Cortex of kidney (tissue), 1 donor: ENCODE data around the gene GALNT2.

ENCODE experiments used
- DNase-seq: peaks from one replicate; lab custom pipeline; 2025; lab: John Stamatoyannopoulos, UW

The GALNT2 gene

DNA sequence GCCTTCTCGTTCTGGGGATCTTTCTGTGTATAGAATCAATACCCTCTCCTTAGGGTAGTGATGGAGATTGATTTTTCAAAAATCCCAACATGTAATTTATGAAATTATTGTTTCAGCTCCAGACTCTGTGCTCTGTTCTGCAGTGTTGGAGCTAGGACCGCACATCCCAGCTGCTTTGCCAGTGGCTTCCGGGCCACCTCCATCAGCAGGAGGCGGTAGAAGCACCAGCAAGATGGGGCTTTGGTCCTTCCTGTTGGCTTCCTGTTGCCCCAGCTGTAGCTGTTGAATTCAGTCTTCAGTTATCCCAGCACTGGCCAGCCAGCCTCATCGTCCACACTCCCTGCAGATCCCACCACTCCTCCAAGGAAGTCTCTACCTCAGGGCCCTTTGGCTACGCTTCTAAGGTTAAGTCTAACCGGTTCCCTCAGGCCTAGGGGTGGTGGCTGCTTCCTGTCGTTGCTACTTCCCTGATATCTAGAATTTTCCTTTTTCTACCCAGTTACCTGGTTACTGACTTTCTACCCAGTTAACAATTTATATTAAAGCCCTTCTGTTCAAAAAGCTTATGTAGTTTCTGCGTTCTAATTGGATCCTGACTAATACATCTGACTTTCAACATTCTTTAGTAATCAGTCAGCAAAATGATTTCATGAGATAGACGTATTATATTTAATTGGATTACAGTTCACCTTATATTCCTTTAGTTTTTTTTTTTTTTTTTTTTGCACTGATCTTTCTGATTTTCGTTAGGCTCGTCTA lies 24.6 kb downstream of the GALNT2 start:
- DNase-seq = no peak

DNA sequence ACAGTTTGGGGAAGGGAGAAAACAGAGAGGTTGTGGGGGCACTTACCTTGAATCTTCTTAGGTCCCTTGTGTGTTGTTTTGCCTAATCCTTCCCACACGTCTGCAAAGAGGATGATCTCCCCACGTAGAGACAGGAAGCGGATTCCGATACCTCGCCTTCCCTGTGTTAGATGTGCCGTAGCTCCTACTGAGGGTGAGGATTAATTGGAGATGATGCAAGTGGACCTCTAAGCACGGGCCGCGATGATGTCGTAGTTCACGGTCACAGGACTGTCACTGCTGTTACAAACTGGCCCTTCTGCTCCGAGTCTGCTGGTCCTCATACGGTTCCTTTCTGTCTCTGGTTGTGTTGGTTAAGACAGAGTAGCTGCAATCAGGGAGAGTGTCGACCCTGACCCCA lies 27.7 kb downstream of the GALNT2 start:
- DNase-seq = no peak

DNA sequence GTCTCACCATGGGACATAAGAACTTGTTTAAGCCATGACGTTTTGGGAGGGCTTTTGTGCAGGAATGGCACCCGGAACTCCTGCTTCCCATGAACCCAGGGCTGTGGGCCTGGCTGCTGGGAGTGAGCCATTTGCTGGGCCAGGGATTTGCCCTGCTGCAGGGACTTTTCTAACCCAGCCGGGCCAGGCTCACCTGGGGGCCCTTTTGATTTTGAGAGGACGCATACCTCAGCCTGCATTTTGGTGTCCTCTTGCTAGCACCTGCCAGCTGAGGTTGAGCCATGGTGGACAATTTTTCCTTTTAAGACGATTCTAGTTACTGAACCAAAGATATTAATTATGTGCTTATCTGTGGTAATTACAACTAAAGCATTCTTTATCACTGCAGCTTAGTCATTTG lies 28.9 kb downstream of the GALNT2 start:
- no peak for DNase-seq

DNA sequence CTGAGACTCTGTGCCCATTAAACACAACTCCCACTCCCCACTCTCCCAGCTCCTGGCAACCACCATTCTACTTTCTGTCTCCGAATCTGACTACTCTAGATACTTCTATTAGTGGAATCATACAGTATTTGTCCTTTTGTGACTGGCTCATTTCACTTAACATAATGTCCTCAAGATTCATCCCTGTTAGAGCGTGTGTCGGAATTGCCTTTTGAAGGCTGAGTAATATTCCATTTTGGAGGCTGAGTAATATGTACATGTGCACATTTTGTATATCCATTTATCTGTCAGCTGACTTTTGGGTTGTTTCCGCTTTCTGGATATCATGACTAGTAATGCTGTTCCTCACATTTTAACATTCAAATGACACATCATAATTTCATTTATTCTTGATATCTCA lies 30.3 kb downstream of the GALNT2 start:
- no peak for DNase-seq

DNA sequence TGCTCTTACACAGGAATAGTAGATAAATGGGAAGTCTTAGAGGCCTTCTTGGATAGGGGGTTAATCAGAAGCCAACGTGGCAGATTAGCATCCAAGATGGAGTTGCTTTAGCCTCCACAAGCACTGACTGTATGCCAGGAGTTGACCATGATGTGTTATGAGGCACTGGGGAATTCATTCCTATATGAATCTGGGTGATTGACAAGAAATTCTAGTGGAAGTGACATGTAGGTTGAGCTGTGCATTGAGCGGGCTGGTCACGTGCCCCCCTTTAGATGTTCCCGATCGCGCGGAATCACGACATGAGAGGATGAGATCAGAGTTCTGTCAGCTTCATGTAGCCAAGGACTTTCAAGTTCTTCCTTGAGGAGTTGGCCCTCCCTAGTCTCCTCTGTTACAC lies 31.7 kb downstream of the GALNT2 start:
- no peak for DNase-seq

DNA sequence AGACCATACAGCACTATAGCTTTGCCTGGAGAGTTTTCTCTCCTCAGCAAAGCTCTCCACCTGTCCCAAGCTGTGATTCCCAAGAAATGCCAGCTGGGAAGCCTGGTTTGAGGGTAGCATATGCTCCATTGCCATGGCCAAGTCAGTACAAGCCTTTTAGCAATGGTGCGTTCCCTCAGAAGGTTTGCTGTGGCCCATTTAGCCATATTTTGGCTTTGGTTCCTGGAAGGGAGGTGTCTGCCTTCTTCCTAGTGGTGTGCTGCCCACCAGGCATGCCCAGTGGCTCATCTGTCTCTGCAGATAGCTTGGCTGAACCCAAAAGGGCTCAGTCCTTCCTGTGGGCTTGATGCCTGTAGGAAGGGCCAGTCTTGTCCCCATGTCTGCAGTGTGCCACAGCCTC lies 32.4 kb downstream of the GALNT2 start:
- DNase-seq = no peak

DNA sequence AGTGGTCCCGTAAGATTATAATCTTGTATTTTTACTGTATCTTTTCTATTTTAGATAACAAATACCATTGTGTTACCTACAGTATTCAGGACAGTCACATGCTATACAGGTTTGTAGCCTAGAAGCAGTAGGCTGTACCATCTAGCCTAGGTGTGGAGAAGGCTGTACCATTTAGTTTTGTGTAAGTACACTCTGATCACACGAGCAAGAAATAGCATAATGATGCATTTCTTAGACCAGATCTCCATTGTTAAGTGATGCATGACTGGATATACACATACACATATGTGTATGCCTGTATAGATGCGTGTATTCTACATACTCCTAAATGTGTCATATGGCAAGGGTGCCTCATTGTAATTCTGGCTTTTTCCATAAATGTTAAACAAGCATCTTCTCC lies 33.9 kb downstream of the GALNT2 start:
- no peak for DNase-seq

DNA sequence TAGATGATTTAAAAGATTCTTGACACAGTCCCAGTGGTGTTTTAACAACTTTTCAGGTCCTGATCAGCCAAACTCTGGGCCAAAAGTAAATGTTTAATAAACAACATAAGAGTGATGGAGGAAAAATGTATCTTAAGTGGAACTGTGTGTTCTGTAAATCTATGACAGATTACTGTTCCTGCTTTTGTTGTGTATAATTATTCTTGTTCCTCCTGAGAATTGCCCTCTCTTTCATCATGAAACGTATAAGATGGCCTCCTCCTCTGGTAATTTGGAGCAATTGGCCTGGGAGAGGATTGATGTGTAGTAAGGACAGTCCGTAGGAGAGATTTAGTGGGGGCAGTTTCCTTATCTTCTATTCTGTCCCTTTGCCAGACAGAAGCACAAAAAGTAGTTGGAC lies 34.5 kb downstream of the GALNT2 start:
- DNase-seq = no peak

DNA sequence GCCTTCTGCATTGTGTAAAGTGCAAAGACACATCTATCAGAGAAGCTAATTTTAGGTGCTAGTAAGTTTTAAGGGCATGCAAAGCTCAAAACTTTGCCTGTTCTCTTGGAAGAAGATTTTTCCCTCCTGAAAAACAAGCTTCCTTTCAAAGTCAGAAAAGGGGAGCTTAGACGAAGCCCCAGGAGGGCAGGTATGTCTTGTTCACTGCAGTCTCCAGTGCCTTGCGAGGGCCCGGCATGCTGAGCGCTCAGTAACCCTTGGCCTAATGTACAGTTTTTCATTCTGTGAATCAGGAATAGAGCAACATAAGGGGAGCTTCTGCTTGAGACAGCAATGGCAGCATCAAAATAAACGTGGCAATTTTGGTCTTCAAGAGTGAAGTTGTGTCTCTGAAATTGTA lies 35.0 kb downstream of the GALNT2 start:
- DNase-seq = no peak

DNA sequence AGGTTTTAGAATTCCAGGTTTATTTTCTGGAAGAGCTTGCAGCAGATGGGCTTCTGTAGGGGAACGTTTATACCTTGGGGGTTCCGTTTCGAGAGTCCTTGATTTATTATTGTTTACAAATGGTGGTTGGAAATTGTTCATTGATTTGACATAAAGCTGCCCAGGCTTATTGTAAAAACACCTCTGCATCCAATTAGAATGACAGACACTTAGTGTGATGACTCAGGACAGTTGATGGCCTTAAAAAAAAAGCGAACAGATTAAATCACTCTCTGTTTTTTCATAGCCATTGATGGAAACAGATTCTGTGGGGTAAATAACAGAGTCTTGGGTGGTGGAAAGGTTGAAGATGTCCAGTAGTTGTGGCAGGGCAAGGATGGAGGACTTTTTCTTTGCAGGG lies 35.4 kb downstream of the GALNT2 start:
- no peak for DNase-seq

DNA sequence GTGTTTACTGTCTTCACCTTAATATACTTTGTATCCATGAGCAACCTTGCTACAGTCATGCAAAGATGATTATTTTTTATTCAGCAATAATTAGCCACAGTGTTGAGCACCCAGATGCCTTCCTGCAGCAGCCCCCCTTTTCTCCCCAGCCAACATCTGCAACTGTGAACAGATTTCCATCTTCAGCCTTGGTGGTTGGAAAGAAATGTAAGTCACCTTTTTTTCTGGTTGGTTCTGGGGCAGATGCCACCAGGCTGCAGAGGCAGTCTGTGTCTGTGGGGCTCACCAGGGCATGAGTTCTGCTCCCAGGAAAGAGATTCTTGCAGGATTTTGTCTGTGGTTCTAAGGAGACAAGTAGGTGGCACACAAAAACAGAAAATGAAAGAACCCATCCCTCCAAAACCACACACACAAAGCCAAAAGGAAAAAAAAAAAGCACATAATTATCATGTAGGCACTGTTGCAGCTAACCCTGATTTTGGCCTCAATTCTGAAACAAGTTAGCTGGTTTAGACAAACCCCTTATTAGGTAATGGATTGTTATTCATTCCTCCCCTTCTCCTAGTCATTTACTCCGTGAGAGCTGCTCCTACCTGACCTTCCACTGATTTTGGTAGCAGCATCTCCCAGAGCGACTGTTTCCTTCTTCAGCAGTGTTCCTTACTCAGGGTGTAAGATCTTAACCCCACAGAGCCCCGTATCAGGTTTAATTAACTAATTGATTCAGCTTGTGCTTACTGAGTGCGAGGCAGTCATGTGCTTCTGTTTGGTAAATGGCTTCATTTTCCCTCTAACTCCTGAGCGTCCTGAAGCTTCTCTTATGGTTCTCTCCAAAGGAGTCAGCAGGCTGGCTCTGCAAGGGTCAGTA lies 36.5 kb downstream of the GALNT2 start:
- no peak for DNase-seq

DNA sequence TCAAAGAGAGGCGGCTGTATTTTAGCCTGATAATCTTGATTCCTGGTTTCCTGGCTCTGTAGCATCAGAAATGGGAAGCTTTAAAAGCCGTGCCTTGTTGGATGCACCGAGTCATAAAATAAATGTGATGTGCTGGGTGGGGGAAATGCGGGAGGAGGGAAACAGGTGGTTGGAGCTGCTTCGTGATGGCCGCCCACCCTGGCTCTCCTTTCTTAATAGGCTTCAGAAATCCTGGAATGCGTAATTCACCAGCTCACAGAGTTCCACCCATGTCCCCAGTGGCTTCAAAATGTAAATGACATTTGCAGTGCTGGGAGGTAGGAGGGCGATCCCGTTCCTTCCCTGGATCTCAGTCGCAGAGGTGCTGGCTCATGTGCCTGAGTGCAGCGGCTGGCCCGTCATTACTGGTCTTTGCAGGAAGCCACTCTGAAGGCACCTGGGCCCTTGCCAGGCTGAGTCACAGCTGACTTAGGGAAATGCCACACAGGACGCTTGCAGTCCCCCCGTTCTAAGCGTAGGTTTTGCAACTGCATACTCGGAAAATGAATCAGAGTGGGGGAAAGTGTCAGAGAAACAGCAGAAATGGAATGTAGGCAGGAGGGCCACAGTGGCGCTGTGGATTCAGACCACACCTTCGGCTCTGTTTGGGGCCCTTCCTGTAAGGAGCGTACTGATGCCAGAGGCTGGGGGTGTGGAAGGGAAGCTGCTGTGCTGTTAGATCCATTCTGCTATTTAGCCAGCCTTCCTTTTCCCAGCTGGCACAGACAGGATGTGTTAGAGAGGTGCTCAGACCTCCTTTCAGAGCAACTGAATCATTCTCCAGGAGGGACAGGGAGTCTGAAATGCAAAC lies 37.6 kb downstream of the GALNT2 start:
- no peak for DNase-seq

DNA sequence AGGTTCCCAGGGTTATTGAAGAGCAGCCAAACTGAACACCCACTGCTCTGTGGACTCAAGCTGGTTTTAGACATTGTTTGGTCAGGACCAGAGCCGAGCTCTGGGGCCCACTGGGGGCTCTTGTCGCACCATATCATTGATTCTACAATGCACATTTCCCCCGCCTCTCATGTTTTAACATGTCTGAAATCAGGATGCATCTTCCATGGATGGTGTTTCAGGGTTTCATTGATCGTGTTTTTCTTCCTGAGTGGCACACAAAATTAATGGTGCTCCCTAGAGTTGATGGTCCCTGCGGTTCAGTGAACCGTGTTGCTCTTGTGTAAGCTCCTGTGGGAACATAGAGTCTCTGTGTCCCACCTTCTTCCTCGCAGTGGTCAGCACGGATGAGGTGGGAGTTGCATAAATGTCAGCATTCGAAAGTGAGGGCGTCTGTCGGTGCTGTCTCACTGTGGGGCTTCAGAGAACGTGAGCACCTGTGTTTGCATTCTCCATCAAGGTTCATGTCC lies 38.3 kb downstream of the GALNT2 start:
- DNase-seq = no peak

DNA sequence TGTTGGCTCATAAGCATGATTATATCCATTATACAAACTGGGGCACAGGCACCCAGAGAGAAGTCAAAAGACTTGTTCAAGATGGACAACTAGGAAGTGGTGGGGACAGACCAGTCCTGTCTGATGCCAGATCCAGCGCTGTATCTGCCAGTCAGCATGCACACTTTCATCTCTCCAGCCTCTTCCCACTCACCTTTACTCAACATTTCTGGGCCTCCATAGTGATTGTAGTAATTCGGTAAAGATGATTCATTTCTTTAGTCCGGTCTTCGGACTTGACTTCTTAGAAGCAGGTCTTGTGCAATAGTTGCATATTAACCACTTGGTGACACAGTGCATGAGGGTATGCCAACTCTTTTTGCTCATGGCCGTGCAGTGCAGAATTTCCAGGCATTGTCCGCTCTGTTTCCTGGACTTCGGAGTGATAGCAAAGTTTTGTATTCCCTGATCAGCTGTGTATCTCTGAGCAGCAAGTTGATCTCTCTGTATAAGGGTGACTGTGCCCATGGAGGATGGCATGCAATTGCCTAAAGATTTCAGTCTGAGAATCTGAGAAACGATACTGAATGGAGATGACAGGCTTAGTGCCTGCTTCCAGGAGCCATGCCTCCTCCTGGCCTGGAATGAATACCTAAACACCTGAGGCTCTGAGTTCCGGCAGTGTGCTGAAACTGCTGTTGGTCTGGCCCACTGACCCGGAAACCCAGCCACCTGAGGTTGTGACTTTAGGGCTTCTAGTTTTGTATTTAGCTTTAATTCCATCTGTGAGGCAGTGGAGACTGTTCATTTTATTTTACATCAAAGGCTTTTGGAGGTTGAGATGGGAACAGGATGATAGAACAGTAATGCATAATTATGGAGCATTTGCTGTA lies 39.0 kb downstream of the GALNT2 start:
- no peak for DNase-seq

DNA sequence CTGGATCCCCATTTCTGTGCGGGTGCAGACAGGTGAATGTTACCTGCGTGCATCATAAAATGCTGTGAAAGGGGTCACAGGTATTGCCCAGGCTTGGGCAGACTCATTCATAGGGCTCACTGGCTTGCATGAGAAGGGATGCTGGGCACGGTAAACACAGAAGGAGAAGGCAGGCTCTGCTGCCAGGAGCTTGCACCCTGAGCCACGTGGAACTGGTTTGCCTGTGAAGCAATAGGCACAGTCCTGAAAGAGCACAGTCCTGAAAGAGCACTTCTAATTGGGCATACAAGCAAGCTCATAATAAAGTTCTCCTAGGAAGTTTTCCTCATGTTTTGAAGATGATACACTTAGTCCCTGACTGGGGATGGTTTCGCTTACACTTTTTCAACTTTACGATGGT lies 40.9 kb downstream of the GALNT2 start:
- no peak for DNase-seq

DNA sequence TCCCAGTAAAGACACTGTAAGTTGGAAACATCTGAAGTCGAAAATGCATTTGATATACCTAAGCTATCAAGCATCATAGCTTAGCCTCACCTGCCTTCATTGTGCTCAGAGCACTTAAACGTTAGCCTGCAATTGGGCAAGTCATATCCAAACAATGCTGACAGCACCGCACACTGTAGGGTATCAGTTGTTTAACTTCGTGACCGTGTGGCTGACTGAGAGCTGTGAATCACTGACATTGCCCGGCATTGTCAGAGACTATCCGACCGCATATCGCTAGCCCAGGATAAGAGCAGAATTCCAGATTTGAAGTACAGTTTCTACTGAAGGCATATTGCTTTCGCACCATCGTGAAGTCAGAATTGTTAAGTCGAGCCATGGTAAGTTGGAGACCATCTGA lies 41.5 kb downstream of the GALNT2 start:
- no peak for DNase-seq

DNA sequence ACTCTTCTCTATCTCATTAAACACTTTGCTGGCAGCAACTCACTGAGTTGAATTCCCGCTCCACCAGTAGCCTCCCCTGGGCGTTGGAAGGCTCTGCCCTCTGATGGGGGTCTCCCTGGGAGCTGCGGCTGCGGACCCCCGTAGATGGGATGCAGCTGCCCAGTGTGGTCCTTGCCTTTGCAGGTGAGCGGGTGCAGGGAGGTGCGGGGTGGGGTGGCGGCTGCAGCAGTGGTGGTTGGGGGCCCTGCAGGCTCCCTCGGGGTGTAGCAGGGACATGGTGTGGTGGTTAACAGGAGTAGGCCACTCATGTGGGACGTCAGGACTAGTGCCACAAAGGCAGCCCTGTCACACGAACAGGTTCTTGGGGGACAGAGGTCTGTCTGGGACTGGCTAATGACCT lies 42.0 kb downstream of the GALNT2 start:
- DNase-seq = no peak

DNA sequence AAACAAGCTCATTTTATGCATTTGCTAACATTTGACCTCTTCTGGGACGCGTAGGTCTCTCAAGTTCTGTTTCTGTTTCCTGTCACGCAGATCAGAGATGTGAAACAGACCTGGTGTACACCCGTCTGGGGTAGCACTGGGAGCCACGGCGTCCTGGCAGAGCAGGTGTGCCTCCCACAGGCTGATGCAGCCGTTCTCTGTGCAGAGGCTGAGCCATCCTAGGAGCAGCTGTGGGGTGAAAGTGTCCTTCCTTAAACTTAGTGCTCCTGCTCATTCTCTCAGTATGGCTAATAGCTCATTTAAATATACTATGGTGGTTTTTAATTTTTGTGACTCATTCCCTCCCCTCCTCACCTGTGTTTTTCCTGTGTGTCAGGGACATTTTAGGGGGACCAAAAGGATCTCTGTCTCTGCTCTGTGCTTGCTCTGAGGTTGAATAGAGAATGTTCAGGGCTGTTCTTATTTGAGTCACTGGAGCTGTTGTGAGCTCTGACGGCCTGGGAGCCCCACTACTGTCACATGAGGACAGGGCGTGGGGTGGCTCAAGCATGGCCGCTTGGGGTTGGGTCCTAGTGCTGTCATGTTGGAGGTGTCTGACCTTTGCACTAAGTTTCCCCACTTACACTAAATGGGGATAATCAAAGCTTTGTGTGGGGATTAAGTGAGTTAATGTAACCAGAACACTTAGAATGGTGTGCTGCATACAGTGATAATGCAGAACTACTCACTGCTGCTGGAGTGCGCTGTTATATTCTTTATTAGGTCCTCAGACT lies 43.0 kb downstream of the GALNT2 start:
- no peak for DNase-seq

DNA sequence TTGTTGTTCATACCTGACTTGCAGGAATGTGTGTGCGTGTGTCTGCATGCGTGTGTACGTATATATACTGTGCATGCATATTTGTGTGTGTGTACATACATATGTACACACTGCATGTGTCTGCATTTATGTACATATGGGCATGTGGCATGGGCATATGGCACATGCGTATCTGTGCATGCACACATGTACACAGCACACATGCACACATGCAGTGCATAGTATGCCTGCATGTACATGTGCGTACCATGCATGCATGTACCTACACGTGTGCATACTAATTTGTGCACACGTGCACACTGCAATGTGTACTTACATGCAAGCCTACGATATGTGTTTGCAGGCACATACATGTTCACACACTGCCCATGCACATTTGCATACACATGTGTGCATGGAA lies 43.9 kb downstream of the GALNT2 start:
- no peak for DNase-seq

DNA sequence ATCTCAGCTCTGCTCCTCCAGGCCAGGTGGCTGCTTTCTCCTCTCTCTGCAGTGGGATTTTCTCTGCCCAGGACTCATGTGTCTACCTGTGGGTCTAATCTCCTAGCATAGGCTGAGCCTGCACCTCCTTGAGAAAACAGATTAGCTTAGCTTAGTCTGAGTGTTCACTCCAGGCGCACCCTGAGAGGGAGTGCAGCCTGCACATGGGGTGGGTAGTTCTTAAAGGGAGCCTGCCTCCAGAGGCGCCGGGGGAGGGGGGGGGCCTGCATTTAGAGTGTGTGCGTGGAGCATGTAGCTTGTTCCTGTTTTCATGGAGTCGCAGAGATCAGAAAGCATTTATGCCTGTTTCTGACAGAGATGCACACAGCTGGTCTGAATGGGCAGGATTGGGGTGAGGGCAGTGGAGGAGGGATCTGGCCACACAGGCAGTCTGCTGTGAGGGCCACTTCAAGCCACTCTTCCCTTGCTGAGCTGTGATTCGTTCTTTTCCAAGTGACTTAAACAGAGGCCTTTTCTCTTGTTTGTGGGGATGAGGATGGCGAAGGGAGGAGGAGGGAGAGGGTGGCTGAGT lies 45.2 kb downstream of the GALNT2 start:
- DNase-seq = no peak
